Loucy (cell line): Measurements from ENCODE around the gene ARMC10.

ENCODE experiments used
- H2AFZ ChIP-seq: fragments of 200-600 bp; sonication (generic); 2 replicates; pipeline ENCODE4 v1.6.0; 2016; ENCODE audit warnings: antibody characterized with exemption, mild to moderate bottlenecking, low read length, moderate library complexity
- H3F3A ChIP-seq: fragments of 200-600 bp; 2 replicates; pipeline ENCODE4 v1.6.0; 2016; ENCODE audit warnings: antibody characterized with exemption, low read depth, mild to moderate bottlenecking
- H3K27me3 ChIP-seq: fragments of 200-600 bp; sonication (generic); 2 replicates; pipeline ENCODE4 v1.6.1; 2014; ENCODE audit warnings: low read length, mild to moderate bottlenecking; ENCODE audit not compliant: insufficient read depth, poor library complexity, severe bottlenecking
- H3K36me3 ChIP-seq: fragments of 200-600 bp; sonication (generic); 2 replicates; pipeline ENCODE4 v1.6.1; 2016; ENCODE audit warnings: low read length; ENCODE audit not compliant: insufficient read depth
- H3K4me1 ChIP-seq: fragments of 200-600 bp; sonication (generic); 2 replicates; pipeline ENCODE4 v1.5.1; 2014; ENCODE audit warnings: low read length, mild to moderate bottlenecking; ENCODE audit not compliant: insufficient read depth, poor library complexity, severe bottlenecking
- H3K4me2 ChIP-seq: fragments of 200-600 bp; sonication (generic); 2 replicates; pipeline ENCODE4 v1.6.0; 2014; ENCODE audit warnings: antibody characterized with exemption, low read length, low read depth, mild to moderate bottlenecking; ENCODE audit not compliant: poor library complexity, severe bottlenecking
- H3K4me3 ChIP-seq: fragments of 200-600 bp; sonication (generic); 2 replicates; pipeline ENCODE4 v1.5.1; 2014; ENCODE audit warnings: low read length, mild to moderate bottlenecking, mixed read lengths; ENCODE audit not compliant: poor library complexity, severe bottlenecking
- H3K79me2 ChIP-seq: fragments of 200-600 bp; sonication (generic); 2 replicates; pipeline ENCODE4 v1.6.1; 2014; ENCODE audit warnings: low read length; ENCODE audit not compliant: insufficient read depth
- H3K9ac ChIP-seq: fragments of 200-600 bp; sonication (generic); 2 replicates; pipeline ENCODE4 v1.6.0; 2014; ENCODE audit warnings: mild to moderate bottlenecking, low read depth, low read length, moderate library complexity; ENCODE audit not compliant: poor library complexity, severe bottlenecking
- H3K9me2 ChIP-seq: fragments of 200-600 bp; sonication (generic); replicated peaks from 2 replicates; pipeline ENCODE4 v1.6.1; 2016; ENCODE audit warnings: low read depth, low read length, mixed read lengths
- H3K9me3 ChIP-seq: fragments of 200-600 bp; sonication (generic); 2 replicates; pipeline ENCODE4 v1.6.1; 2014; ENCODE audit warnings: mild to moderate bottlenecking, antibody characterized with exemption, low read length, low read depth; ENCODE audit not compliant: insufficient read depth
- H4K20me1 ChIP-seq: fragments of 200-600 bp; sonication (generic); 2 replicates; pipeline ENCODE4 v1.6.0; 2014; ENCODE audit warnings: antibody characterized with exemption, low read length, mild to moderate bottlenecking; ENCODE audit not compliant: insufficient read depth, poor library complexity, severe bottlenecking
- EZH2phosphoT487 ChIP-seq: fragments of 200-600 bp; IDR thresholded peaks from 2 replicates; pipeline ENCODE4 v1.6.1; 2018; ENCODE audit warnings: antibody characterized with exemption, mild to moderate bottlenecking, moderate library complexity, borderline replicate concordance
- TF ChIP-seq, protein P1 (sequence below): fragments of 200-600 bp; sonication (generic); conservative IDR thresholded peaks from 2 replicates; pipeline ENCODE4 v1.5.1; 2014; ENCODE audit warnings: mild to moderate bottlenecking, antibody characterized with exemption, low read length

Gene ARMC10

GRCh38 chr7:103068414-103069403 is 6.2 kb upstream of the ARMC10 start:
- no peak overlapping the region for H3K9ac ChIP-seq
- H3K79me2 ChIP-seq: no peaks in the 10 kb centered on the region
- no peaks in the 10 kb centered on the region for H3F3A ChIP-seq
- H3K9me3 ChIP-seq: no peaks in the 10 kb centered on the region
- no peaks in the 10 kb centered on the region for H3K9me2 ChIP-seq
- H4K20me1 ChIP-seq: no peaks in the 10 kb centered on the region
- TF ChIP-seq, protein P1, sequence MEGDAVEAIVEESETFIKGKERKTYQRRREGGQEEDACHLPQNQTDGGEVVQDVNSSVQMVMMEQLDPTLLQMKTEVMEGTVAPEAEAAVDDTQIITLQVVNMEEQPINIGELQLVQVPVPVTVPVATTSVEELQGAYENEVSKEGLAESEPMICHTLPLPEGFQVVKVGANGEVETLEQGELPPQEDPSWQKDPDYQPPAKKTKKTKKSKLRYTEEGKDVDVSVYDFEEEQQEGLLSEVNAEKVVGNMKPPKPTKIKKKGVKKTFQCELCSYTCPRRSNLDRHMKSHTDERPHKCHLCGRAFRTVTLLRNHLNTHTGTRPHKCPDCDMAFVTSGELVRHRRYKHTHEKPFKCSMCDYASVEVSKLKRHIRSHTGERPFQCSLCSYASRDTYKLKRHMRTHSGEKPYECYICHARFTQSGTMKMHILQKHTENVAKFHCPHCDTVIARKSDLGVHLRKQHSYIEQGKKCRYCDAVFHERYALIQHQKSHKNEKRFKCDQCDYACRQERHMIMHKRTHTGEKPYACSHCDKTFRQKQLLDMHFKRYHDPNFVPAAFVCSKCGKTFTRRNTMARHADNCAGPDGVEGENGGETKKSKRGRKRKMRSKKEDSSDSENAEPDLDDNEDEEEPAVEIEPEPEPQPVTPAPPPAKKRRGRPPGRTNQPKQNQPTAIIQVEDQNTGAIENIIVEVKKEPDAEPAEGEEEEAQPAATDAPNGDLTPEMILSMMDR: no peak
- no peak for TF ChIP-seq EZH2phosphoT487
- H3K27me3 ChIP-seq: no peaks in the 10 kb centered on the region
- H2AFZ ChIP-seq: no peak overlapping the region
- H3K4me3 ChIP-seq: no peak overlapping the region
- H3K4me1 ChIP-seq: peaks cover 8% of the 10 kb centered on the region
- H3K4me2 ChIP-seq: no peak overlapping the region
- H3K36me3 ChIP-seq: no peaks in the 10 kb centered on the region

DNA sequence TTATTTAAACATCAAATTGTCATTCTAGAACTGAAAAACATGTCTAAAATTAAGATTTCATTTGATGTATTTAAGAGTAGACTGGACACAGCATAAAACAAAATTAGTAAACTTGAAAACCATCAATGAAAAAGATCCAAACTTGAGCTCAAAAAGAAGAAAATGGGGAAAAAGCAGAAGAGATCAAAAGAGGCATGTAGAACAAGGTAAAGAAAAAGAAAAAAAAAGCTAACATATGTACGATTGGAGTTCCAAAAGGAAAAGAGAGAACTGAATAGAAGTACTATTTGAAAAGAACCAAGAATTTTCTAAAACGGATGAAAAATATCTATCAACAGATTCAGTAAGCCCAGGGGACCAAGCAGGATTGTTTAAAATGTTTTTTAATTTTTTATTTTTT is 3.9 kb upstream of the ARMC10 start:
- Histone ChIP-seq H3K4me1 (peaks cover 16% of the 10 kb centered on the region), H4K20me1 (no peaks in the 10 kb centered on the region), H3K9me2 (no peaks in the 10 kb centered on the region), H3K27me3 (no peaks in the 10 kb centered on the region), H3K9me3 (no peaks in the 10 kb centered on the region), H2AFZ (no peak overlapping the region), H3K79me2 (peaks cover 6% of the 10 kb centered on the region), H3K4me2 (no peak overlapping the region), H3K4me3 (no peak overlapping the region), H3K36me3 (no peaks in the 10 kb centered on the region), H3K9ac (no peak overlapping the region), H3F3A (no peaks in the 10 kb centered on the region)
- TF ChIP-seq EZH2phosphoT487: no peak
- TF ChIP-seq, protein P1: no peak

DNA sequence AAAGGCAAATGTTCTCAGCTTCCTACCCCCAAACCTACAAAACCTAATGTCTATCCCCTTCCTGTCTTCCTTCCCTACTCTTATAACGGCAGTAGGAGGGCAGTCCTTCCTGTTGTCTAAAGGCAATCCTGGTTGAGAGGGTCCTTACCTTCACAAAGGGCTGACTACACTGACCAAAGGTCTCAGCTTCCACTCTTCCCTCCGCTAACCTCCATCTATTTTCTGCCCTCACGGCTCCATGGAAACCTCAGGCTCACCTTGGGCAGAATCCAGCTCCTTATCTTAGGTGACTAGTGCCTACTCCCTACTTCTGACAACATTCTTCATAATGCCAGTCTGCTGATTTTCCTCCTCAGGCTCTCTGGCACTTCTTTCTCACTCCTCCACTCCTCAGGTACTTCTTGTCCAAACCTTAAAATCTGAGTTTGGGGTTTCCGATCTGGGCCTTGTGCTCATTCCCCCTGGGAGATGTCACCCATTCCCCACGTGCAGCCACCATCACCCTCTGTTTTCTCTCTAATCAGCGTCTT is 886 bp upstream of the ARMC10 start:
- peak overlapping the region; percentile 97 for H2AFZ ChIP-seq
- no peak for TF ChIP-seq EZH2phosphoT487
- TF ChIP-seq, protein P1: no peak

More for the DNA sequence above, 886 bp upstream of the ARMC10 start:
- H3K9me2 ChIP-seq: no peaks in the 10 kb centered on the region
- peak overlapping the region; percentile 88 for H3K4me3 ChIP-seq
- peak overlapping the region; percentile 85 for H3K9ac ChIP-seq
- H3K36me3 ChIP-seq: no peaks in the 10 kb centered on the region
- no peaks in the 10 kb centered on the region for H3F3A ChIP-seq
- peaks cover 24% of the 10 kb centered on the region for H3K79me2 ChIP-seq
- no peaks in the 10 kb centered on the region for H3K9me3 ChIP-seq
- peak overlapping the region; percentile 90 for H3K4me2 ChIP-seq
- peaks cover 34% of the 10 kb centered on the region for H3K4me1 ChIP-seq
- no peaks in the 10 kb centered on the region for H4K20me1 ChIP-seq
- H3K27me3 ChIP-seq: no peaks in the 10 kb centered on the region
